Measurements from ENCODE around the gene CLPTM1L.

The CLPTM1L gene

GRCh38 chr5:1280177-1281037 lies 64.5 kb downstream of the CLPTM1L start:
- Histone ChIP-seq H3K4me1 (ENCODE audit: control insufficient read depth in 1 of 2, insufficient read depth in 1 of 2, low read depth in 1 of 2, low read length in 1 of 2) (no peaks in the 10 kb centered on the region), H3K4me3 (ENCODE audit: low read depth in 1 of 2, low read length in 1 of 2) (no peak overlapping the region), H3K36me3 (no peaks in the 10 kb centered on the region), H3K27ac (no peak overlapping the region), H3K9me3 (no peaks in the 10 kb centered on the region), H3K27me3 (no peaks in the 10 kb centered on the region)
- TF ChIP-seq CTCF (IDR thresholded peaks at IDR 0.05), result no peak

- Histone ChIP-seq H3K4me3 (ENCODE audit: low read depth in 1 of 2, low read length in 1 of 2) (no peak overlapping the region), H3K4me1 (ENCODE audit: control insufficient read depth in 1 of 2, insufficient read depth in 1 of 2, low read depth in 1 of 2, low read length in 1 of 2) (no peaks in the 10 kb centered on the region), H3K27me3 (no peaks in the 10 kb centered on the region), H3K9me3 (no peaks in the 10 kb centered on the region), H3K27ac (no peak overlapping the region), H3K36me3 (no peaks in the 10 kb centered on the region)
- no peak for TF ChIP-seq CTCF (IDR thresholded peaks at IDR 0.05)
Measured at GRCh38 chr5:1279443-1280151, 65.3 kb downstream of the CLPTM1L start.

GRCh38 chr5:1278656-1279442 lies 66.0 kb downstream of the CLPTM1L start:
- Histone ChIP-seq H3K4me3 (ENCODE audit: low read depth in 1 of 2, low read length in 1 of 2) (no peak overlapping the region), H3K27me3 (no peaks in the 10 kb centered on the region), H3K9me3 (no peaks in the 10 kb centered on the region), H3K27ac (no peak overlapping the region), H3K36me3 (no peaks in the 10 kb centered on the region), H3K4me1 (ENCODE audit: control insufficient read depth in 1 of 2, insufficient read depth in 1 of 2, low read depth in 1 of 2, low read length in 1 of 2) (no peaks in the 10 kb centered on the region)
- no peak for TF ChIP-seq CTCF (IDR thresholded peaks at IDR 0.05)

GRCh38 chr5:1278216-1278615 lies 66.7 kb downstream of the CLPTM1L start:
- Histone ChIP-seq H3K27ac (no peak overlapping the region), H3K4me3 (ENCODE audit: low read depth in 1 of 2, low read length in 1 of 2) (no peak overlapping the region), H3K27me3 (no peaks in the 10 kb centered on the region), H3K4me1 (ENCODE audit: control insufficient read depth in 1 of 2, insufficient read depth in 1 of 2, low read depth in 1 of 2, low read length in 1 of 2) (no peaks in the 10 kb centered on the region), H3K9me3 (no peaks in the 10 kb centered on the region), H3K36me3 (no peaks in the 10 kb centered on the region)
- TF ChIP-seq CTCF (IDR thresholded peaks at IDR 0.05), result no peak

- Histone ChIP-seq H3K4me1 (ENCODE audit: control insufficient read depth in 1 of 2, insufficient read depth in 1 of 2, low read depth in 1 of 2, low read length in 1 of 2) (no peaks in the 10 kb centered on the region), H3K36me3 (no peaks in the 10 kb centered on the region), H3K9me3 (no peaks in the 10 kb centered on the region), H3K4me3 (ENCODE audit: low read depth in 1 of 2, low read length in 1 of 2) (no peak overlapping the region), H3K27me3 (no peaks in the 10 kb centered on the region), H3K27ac (no peak overlapping the region)
- no peak for TF ChIP-seq CTCF (IDR thresholded peaks at IDR 0.05)
Measured at GRCh38 chr5:1277781-1278180, 67.1 kb downstream of the CLPTM1L start.
